Neutrophil (primary cell): ENCODE measurements around the gene KRTAP5-5.

Experiments
- H3K27ac ChIP-seq: fragments of 200-600 bp; sonication (generic); 2 replicates; pipeline ENCODE4 v1.5.1; 2016; ENCODE audit warnings: mild to moderate bottlenecking, moderate library complexity
- H3K27me3 ChIP-seq: fragments of 200-600 bp; sonication (generic); 2 replicates; pipeline ENCODE4 v1.6.0; 2016; ENCODE audit warnings: mild to moderate bottlenecking
- H3K36me3 ChIP-seq: fragments of 200-600 bp; sonication (generic); 2 replicates; pipeline ENCODE4 v1.5.1; 2017
- H3K4me1 ChIP-seq, 2 experiments: fragments of 200-600 bp in 1 of 2; sonication (generic) in 1 of 2; 1 replicate in 1 of 2; 2 replicates in 1 of 2; pipeline versions ENCODE4 v1.5.1 to v1.6.1; 2013 to 2016; ENCODE audit warnings: low read depth in 1 of 2, low read length in 1 of 2, mild to moderate bottlenecking in 1 of 2, moderate library complexity in 1 of 2; ENCODE audit not compliant: control insufficient read depth in 1 of 2, insufficient read depth in 1 of 2
- H3K4me3 ChIP-seq, 2 experiments: fragments of 200-600 bp in 1 of 2; sonication (generic) in 1 of 2; 1 replicate in 1 of 2; 2 replicates in 1 of 2; pipeline ENCODE4 v1.5.1; 2013 to 2016; ENCODE audit warnings: low read depth in 1 of 2, low read length in 1 of 2, mild to moderate bottlenecking in 1 of 2, moderate library complexity in 1 of 2
- H3K9me3 ChIP-seq: fragments of 200-600 bp; sonication (generic); 2 replicates; pipeline ENCODE4 v1.5.1; 2016
- TF ChIP-seq, protein P1 (sequence below): fragments of 200-600 bp; sonication (generic); IDR thresholded peaks from 2 replicates; pipeline ENCODE4 v1.5.1; 2016; ENCODE audit warnings: antibody characterized with exemption

The KRTAP5-5 gene

DNA sequence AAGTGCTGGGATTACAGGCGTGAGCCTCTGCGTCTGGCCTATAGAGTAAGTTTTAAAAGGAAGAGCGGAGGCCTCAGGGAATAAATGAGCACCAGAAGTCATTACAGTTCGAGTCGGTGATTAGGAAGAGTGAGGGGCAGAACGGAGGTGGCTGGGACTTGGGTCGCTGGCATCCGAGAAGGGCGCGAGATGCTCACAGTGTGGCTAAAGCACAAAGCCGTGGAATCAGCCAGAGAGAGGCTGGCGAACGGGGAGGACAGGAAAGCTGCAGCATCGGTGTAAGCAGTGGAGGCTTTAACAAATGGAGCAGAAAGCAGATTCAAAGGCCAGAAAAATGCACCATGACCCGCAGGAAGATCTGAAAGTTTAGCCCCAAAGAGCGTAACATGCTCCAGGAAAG is 5.0 kb upstream of the KRTAP5-5 start:
- Histone ChIP-seq H3K27ac (no peak overlapping the region), H3K9me3 (no peaks in the 10 kb centered on the region), H3K27me3 (peaks cover 40% of the 10 kb centered on the region), H3K36me3 (no peaks in the 10 kb centered on the region), H3K4me1 (no peaks in the 10 kb centered on the region), H3K4me3 (no peak overlapping the region)
- TF ChIP-seq, protein P1, sequence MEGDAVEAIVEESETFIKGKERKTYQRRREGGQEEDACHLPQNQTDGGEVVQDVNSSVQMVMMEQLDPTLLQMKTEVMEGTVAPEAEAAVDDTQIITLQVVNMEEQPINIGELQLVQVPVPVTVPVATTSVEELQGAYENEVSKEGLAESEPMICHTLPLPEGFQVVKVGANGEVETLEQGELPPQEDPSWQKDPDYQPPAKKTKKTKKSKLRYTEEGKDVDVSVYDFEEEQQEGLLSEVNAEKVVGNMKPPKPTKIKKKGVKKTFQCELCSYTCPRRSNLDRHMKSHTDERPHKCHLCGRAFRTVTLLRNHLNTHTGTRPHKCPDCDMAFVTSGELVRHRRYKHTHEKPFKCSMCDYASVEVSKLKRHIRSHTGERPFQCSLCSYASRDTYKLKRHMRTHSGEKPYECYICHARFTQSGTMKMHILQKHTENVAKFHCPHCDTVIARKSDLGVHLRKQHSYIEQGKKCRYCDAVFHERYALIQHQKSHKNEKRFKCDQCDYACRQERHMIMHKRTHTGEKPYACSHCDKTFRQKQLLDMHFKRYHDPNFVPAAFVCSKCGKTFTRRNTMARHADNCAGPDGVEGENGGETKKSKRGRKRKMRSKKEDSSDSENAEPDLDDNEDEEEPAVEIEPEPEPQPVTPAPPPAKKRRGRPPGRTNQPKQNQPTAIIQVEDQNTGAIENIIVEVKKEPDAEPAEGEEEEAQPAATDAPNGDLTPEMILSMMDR = no peak

DNA sequence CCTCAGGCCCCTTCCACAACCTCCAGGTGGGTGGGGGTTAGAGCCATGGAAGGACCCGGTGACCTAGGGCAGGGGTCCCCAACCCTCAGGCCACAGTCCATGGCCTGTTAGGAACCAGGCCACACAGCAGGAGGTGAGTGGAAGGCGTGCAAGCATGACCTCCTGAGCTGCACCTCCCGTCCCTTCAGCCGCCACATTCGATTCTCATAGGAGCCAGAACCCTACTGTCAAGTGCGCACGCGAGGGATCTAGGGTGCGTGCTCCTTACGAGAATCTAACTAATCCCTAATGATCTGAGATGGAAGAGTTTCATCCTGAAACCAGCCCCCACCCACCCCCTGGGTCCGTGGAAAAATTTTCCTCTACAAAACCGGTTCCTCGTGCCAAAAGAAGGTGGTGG is 4.0 kb upstream of the KRTAP5-5 start:
- Histone ChIP-seq H3K27ac (no peak overlapping the region), H3K27me3 (peaks cover 43% of the 10 kb centered on the region), H3K4me1 (no peaks in the 10 kb centered on the region), H3K36me3 (no peaks in the 10 kb centered on the region), H3K9me3 (no peaks in the 10 kb centered on the region), H3K4me3 (no peak overlapping the region)
- TF ChIP-seq, protein P1 = no peak

DNA sequence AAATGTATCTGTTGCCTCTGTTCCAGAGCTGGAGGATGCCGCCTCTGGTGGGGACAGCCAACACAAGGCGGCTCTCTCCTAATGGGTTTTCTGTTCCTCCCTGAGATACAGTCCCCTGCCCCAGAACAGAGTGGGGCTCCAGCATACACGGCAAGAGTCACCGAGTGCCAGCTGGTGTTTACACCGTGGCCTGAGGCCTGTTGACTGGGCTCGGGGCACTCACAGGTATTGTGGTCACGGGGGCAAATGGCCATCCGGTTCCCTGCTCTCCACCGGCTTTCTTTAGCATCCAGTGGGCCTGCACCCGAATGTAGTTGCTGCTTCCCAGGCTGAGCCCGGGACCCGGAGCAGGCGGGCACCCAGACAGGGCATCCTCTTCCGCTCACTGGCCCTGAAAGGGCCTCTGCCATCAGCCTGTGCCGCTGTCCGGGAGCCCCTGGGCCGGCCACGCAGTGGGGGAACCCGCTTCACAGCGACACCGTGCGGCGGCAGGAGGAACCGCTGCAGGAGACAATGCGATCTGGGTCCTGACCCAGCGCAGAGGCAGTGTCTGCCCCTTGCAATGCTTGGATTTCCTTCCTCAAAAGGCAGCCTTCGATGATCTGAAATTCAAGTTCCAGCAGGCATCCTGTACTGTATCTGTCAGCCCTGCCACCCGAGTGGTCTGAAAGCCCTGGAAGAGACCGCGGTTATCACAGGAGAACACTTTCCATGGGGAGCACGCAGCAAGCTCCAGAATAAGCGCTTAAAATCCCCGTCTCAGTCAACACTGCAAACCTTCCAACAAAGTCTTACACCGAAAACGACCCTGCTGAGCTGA is 859 bp upstream of the KRTAP5-5 start:
- Histone ChIP-seq H3K4me3 (no peak overlapping the region), H3K27me3 (peaks cover 66% of the 10 kb centered on the region), H3K9me3 (no peaks in the 10 kb centered on the region), H3K4me1 (no peaks in the 10 kb centered on the region), H3K36me3 (no peaks in the 10 kb centered on the region), H3K27ac (no peak overlapping the region)
- TF ChIP-seq, protein P1 = peak; percentile 17

DNA sequence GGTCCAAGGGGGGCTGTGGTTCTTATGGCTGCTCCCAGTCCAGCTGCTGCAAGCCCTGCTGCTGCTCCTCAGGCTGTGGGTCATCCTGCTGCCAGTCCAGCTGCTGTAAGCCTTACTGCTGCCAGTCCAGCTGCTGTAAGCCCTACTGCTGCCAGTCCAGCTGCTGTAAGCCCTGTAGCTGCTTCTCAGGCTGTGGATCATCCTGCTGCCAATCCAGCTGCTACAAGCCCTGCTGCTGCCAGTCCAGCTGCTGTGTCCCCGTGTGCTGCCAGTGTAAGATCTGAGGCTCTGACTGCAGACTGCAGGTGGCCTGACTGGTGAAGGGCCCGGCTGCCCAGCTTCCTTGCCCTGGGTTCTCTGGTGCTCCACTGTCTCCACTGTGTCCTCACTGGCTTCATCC is 696 bp downstream of the KRTAP5-5 start:
- Histone ChIP-seq H3K4me3 (no peak overlapping the region), H3K9me3 (no peaks in the 10 kb centered on the region), H3K27ac (no peak overlapping the region), H3K4me1 (no peaks in the 10 kb centered on the region), H3K36me3 (no peaks in the 10 kb centered on the region), H3K27me3 (peaks cover 60% of the 10 kb centered on the region)
- TF ChIP-seq, protein P1 = no peak

DNA sequence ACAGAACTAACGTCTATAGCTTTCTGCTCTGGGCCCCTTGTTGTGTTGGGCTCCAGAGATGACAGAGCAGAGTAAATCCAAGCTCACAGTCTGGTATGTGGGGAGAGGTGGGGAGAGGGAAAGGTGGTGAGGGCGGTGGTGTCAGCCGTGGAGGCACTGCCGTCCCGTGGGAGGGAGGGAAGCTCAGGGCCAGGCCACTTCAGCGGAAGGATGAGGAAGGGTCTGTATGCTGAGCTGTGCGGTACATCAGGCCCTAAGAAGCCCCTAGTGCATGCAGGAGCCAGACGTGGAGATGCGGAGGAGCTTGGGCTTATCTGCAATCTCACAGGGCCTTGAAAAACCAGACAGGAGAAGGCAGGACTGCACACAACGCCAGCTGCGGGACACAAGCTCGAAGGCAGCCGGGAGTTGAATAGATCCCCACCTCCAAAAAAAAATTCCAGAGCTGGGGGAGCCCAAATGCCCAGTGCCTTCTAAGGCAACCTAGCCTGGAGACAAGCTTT is 1.5 kb downstream of the KRTAP5-5 start:
- Histone ChIP-seq H3K27me3 (peaks cover 55% of the 10 kb centered on the region), H3K27ac (no peak overlapping the region), H3K9me3 (no peaks in the 10 kb centered on the region), H3K36me3 (no peaks in the 10 kb centered on the region), H3K4me1 (no peaks in the 10 kb centered on the region), H3K4me3 (no peak overlapping the region)
- TF ChIP-seq, protein P1 = no peak
